Activated T-cell treated with anti-CD3 and anti-CD28 coated beads, Interleukin-2, amount 50 U/mL, for 48 hours (primary cell): Measurements from ENCODE around the gene ASB16.
A peak's percentile ranks its signal among the peaks of the same experiment; 100 is the strongest.
"Not testable (repeated sequence)": the region's sequence is repeated elsewhere in the genome, so short reads cannot be mapped to it uniquely, and the experiment has no call there.

Experiments used
- DNase-seq, 2 experiments: peaks; one replicate each; pipeline ENCODE4 v3.0.0-alpha.2; 2020

ASB16 gene

DNA sequence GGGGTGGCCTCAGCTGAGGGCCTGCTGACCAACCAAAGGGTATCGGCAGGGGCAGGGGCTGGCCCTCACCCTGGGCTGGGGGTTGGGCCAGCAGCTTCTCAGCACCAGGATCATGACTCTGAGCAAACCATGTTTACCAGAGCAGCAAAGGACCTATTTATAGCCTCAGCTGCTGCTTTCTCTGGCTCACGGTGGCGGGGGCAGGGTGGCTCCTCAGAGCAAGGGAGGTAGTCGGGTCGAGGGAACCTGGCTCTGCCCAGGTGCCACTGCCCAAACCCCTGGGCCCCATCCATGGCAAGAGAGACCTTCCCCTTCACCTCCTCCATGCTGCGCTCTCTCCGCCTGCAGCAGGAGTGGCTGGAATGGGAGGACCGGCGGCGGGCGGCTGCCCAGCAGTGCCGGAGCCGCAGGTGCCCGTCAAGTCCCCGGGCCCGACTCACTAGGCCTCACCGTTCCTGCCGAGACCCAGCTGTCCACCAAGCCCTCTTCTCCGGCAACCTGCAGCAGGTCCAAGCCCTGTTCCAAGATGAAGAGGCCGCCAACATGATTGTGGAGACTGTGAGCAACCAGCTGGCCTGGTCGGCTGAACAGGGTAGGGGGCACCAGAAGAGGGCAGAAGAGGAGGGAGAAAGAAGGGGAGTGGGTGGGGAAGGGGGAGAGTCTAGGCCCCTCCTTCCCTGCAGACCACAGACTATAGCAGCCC is at the start of gene ASB16:
TSS of gene ASB16 (plus strand) at position 206 of the 703 bp plus-strand sequence. CDS start at position 292, 86 bp downstream.
- DNase-seq = no peak

DNA sequence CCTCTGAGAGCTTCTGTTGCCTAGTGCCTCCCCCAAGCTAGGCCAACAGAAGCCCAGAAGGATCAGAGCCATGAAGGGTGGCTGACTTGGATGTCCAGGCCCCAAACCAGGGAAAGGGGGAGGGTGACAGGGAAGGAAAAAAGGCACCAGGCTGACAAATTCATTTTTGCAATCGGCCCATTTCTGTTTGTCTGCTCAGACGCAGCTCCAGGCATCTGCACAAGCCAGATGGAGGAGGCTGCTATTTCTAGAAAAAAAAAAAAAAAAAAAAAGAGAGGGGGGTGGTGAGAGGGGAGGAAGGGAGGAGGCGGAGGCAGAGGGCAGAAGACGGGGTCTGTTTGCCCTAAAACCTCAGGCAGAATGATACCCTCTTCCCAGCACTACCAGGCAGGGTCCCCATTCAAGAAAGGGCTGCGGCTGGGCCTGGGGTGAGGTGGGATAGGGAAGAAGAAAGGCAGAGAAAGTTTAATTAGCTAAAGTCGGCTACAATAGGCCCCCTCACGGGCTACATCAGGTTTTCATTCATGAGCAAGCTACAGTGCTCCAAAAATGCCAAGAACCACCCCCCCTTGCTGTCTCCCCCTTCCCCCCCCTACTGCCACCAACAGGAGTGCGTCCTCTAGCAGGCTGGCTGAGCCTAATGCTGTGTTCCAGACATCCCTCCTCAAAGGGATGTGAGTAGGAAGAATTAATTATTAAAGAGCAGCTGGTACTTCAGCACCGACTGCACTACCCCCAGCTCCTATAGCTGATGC is 49.5 kb upstream of the ASB16 start:
- no peak for DNase-seq

DNA sequence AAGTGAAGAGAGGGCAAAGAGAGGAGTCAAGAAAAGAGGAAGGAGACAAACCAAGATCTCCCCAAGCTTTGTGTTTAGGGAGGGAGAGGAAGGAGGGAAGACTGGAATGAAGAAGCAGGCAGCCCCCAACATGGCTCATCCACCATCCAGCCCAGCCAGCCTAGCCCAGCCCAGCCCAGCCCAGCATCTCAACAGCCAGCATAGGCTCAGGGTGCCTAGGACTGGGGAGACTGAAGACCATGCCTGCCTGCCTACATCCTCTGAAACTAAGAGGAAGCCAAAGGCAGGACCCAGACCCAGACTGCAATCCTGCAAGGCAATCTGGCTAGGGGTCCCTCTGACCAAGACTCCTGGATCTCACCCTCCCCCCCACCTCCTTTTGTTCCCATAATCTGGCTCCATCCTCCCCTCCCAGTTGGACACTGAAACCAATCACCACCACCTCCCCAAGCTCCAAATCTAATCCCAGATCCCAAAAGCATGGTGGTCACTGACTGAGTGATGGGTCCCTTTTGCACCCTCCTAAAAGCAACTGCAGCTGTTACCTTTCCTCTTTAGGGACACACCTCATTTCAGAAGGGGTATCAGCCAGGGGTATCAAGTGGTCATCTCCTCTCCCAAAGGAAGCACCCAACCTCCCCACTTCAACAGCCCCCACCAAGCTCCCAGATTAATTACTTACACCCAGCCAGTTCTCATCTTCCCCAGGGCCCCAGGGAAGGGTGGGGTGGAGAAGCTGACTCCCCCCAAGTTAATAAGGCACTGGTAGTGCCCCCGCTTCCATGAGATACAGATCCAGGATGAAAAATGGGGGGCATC is 48.3 kb upstream of the ASB16 start:
- DNase-seq = no peak

GRCh38 chr17:44122816-44123355 is 47.6 kb upstream of the ASB16 start:
- peak in 1 of 2 experiments; percentile 50 for DNase-seq

GRCh38 chr17:44123356-44124117 is 47.0 kb upstream of the ASB16 start, which contains the start of gene HDAC5:
Gene HDAC5, minus strand, starts transcription at chr17:44123641. Its CDS starts 6,126 bp downstream, at chr17:44117515.
- peak; percentile 98 to 99 for DNase-seq

DNA sequence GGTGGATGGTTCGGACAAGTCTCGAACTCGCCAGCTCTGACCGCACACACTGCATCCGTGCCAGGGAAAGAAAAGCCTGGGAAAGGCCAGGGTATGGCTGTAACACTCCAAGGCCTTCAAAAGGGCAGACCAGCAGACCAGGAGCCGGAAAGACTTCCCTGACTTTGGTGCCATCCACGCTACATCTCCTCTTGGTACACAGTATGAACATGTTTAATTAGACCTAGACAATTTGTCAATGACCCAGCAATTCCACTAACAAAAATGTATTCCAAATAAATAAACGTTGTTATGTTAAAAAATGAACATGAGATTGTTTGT is 46.4 kb upstream of the ASB16 start:
- no peak for DNase-seq

GRCh38 chr17:44128383-44128782 is 42.1 kb upstream of the ASB16 start:
- DNase-seq = no peak

DNA sequence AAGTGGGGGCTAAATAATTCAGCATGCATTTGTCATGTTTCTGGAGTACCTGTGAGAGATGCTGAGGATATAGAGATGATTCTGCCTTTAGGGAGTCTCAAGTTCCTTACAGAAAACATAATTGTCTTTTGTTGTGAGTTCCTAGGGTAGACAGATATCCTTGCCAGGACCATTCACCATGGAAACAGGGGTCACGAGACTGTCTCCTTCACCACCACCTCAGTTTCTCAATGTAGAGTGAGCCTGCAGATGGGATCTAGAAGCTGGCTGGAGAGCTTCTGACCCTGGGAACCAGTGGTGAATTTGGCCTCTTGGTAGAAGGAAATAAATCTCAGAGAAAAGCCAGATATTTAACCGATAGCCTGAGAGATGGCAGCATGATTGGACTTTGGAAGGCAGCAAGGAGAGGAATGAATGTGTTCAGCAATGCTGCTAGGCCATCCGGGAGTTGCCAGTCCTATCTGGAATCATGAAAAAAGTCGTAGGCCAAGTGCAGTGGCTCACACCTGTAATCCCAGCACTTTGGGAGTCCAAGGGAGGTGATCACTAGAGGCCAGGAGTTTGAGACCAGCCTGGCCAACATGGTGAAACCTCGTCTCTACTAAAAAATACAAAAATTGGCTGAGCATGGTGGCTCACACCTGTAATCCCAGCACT is 39.7 kb upstream of the ASB16 start:
- no peak for DNase-seq

GRCh38 chr17:44131372-44131771 is 39.1 kb upstream of the ASB16 start:
- not testable (repeated sequence) for DNase-seq

DNA sequence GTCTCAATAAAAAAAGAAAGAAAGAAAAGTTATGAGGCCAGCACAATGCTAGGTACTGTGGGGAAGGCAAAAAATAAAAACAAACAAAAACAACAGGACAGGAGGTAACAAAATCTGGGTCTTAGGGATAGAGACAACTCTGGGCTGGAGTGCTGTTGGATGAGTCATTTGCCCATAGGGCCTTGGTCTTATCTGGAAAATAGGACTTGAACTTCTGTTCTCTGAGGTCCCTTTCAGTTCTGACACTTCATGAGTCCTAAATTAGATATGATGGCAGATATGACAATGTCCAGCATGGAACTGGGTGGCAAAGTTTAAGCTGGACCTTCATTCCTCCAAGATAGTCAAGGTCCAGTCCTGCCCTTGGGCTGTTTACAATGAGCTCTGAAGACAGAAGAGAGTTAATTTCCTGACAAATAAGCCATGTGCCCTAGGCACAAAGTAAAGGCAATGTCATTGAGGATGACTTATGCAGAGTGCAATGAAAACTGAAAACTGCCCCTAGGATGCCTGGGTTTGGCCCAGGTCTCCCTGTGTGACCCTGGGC is 38.2 kb upstream of the ASB16 start:
- no peak for DNase-seq

GRCh38 chr17:44133918-44134476 is 36.5 kb upstream of the ASB16 start:
- no peak for DNase-seq

DNA sequence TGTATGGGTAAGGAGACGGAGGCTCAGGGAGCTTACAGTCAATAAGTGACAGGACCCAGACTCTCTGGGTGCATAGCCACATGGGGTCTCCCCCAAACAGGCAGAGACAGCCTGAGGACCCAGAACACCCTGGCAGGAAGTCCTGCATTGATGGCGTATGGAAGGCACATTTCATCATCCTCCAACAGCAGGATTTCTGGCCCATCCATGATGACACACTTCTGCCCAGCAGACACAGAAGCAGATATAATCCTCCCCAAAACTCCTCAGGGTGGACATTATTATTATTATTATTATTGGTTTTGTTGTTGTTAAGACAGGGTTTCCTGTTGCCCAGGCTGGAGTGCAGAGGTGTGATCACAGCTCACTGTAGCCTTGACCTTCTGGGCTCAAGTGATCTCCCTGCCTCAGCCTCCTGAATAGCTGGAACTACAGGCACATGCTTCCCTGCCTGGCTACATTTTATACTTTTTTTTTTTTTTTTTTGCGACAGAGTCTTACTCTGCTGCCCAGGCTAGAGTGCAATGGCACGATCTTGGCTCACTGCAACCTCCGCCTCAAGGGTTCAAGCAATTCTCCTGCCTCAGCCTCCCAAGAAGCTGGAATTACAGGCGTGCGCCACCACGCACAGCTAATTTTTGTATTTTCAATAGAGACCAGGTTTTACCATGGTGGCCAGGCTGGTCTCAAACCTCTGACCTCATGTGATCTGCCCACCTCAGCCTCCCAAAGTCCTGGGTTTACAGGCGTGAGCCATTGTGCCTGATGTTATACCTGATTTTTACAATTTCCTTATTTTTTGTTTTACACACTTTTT is 35.5 kb upstream of the ASB16 start:
- no peak for DNase-seq

GRCh38 chr17:44137891-44138709 is 32.4 kb upstream of the ASB16 start:
- peak; percentile 78 to 84 for DNase-seq

- DNase-seq = not testable (repeated sequence)
Measured at GRCh38 chr17:44143921-44144320, 26.6 kb upstream of the ASB16 start.

DNA sequence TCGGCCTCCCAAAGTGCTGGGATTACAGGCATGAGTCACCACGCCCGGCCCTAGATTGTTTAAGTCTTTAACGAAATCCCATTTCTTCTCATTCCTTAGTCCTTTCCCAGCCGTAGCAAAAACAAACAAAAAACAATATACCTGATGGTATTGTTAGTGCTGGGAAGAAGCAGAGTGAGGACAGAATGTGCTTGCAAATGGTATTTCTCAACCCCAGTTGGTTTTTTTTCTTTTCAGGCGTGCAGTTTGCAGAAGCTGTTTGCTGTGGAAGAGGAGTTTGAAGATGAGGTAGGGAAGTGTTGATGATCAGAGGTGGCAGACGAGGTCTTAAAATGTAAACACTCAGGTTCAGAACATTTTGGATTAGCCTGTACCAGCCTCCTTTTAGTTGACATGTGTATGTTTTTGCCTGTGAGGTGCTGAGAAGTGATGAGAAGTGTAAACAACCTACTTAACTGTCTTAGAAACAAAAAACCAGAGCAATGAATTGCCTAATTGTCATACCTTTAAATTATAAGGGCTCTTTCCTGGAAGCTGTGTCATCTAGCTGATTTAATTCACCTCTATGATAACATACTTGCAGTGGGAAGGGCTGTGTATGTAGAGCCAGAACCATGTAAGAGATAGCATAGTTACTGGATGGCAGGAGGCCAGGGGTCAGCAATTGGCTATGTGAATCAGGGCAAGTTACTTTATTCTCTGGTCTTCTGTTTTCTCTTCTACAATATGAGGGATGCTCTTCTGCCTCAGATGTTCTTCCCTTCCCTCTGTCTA is 25.4 kb upstream of the ASB16 start:
- no peak for DNase-seq

GRCh38 chr17:44146375-44147346 is 23.8 kb upstream of the ASB16 start:
- DNase-seq = no peak

GRCh38 chr17:44147812-44148211 is 22.7 kb upstream of the ASB16 start:
- DNase-seq = no peak
